KOPT-K1 (cell line): ENCODE measurements around the gene NECAB3.
A peak's percentile ranks its signal among the peaks of the same experiment; 100 is the strongest.

Experiments used
- H3K27ac ChIP-seq: fragments of 200-600 bp; sonication (generic); 2 replicates; pipeline ENCODE4 v1.5.1; 2016; ENCODE audit warnings: antibody characterized with exemption, mild to moderate bottlenecking, low read depth, low read length; ENCODE audit not compliant: poor library complexity, severe bottlenecking
- H3K36me3 ChIP-seq: fragments of 200-600 bp; sonication (generic); 2 replicates; pipeline ENCODE4 v1.5.1; 2017; ENCODE audit warnings: antibody characterized with exemption, mild to moderate bottlenecking, low read length, moderate library complexity; ENCODE audit not compliant: insufficient read depth
- H3K9me3 ChIP-seq: fragments of 200-600 bp; sonication (generic); 2 replicates; pipeline ENCODE4 v1.5.1; 2017; ENCODE audit warnings: antibody characterized with exemption, low read length, mild to moderate bottlenecking; ENCODE audit not compliant: insufficient read depth, poor library complexity, severe bottlenecking

NECAB3 gene

DNA sequence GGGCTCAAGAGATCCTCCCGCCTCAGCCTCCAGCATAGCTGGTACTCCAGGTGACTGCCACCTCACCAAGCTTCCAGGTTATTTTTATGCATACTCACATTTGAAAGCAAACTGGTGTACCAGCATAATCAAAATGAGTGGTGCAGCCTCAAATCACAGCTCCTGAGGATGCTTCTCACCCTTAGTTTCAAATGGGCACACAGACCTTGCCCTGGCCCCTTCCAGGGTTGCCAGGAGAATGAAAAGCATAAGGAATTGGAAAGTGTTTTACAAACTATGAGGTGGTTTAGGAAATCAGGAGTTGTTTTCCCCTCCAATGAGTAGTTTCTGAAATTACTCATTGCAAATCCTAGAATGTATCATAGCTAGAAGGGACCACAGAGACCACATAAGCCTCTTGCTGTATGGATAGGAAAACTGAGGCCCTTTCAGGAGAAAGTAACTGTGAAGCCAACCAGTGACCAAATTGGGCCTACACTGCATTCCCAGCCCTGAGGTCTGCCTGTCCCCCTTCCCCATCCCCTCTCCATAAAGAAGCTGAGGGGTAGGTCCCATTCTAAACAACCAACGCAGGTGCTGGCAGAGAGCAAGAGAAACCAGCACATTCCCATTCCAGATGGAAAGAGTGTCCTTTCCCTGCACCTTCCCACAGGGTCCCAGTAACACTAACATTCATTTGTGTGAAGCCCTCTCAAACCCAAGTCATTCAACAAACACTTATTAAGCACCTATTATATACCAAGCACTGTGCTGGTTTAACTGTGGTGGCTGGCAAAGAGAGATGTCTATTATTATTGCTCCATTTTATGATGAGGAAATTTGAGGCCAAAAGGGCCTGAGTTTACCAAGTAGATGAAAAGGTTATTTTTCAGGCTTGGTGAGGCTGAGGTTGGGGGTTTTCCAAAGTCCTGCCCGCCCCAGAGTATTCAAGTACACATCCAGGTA, 14.0 kb upstream of the NECAB3 start:
- Histone ChIP-seq H3K27ac (no peak overlapping the region), H3K9me3 (no peaks in the 10 kb centered on the region)

DNA sequence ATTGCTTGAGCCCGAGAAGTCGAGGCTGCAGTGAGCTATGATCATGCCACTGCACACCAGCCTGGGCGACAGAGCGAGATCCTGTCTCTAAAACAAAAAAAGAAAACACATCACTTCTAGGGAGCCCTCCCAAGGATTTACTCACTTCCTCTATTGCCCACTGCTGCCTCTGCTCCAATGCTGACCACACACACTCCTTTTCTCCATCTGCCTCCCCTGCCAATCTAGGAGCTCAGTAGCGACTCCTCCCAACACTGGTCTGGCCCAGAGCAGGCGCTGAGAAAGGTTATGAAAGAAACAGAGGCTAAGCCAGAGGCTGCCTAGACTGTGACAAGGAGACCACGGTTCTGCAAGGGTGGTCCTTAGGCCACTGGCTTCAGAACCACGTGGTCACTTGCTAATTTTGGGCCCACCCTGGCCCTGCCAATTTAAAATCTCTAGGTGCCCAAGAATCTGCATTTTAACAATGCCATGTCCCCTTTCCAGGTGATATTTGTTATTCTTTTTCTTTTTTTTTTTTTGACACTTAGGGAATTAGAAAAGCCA, 13.2 kb upstream of the NECAB3 start:
- no peak overlapping the region for H3K27ac ChIP-seq
- H3K36me3 ChIP-seq: peaks cover 20% of the 10 kb centered on the region

More for the DNA sequence above, 14.0 kb upstream of the NECAB3 start:
- peaks cover 11% of the 10 kb centered on the region for H3K36me3 ChIP-seq

DNA sequence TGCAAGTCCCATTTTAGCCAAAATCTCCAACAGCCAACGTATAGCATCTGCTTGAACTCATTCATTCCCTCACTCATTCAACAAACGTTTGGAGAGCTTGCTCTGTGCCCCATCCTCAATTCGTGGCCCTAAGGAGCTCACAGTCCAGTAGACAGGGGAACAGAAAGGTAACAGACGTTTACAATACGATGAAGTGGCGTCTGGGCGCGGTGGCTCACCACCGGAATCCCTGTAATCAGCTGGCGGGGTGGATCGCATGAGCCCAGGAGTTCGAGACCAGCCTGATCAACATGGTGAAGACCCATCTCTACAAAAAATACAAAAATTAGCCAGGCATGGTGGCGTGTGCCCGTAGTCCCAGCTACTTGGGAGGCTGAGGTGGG, 12.7 kb upstream of the NECAB3 start:
- peaks cover 24% of the 10 kb centered on the region for H3K36me3 ChIP-seq
- H3K27ac ChIP-seq: peak overlapping the region; percentile 53
- no peaks in the 10 kb centered on the region for H3K9me3 ChIP-seq

More for the DNA sequence above, 13.2 kb upstream of the NECAB3 start:
- no peaks in the 10 kb centered on the region for H3K9me3 ChIP-seq

DNA sequence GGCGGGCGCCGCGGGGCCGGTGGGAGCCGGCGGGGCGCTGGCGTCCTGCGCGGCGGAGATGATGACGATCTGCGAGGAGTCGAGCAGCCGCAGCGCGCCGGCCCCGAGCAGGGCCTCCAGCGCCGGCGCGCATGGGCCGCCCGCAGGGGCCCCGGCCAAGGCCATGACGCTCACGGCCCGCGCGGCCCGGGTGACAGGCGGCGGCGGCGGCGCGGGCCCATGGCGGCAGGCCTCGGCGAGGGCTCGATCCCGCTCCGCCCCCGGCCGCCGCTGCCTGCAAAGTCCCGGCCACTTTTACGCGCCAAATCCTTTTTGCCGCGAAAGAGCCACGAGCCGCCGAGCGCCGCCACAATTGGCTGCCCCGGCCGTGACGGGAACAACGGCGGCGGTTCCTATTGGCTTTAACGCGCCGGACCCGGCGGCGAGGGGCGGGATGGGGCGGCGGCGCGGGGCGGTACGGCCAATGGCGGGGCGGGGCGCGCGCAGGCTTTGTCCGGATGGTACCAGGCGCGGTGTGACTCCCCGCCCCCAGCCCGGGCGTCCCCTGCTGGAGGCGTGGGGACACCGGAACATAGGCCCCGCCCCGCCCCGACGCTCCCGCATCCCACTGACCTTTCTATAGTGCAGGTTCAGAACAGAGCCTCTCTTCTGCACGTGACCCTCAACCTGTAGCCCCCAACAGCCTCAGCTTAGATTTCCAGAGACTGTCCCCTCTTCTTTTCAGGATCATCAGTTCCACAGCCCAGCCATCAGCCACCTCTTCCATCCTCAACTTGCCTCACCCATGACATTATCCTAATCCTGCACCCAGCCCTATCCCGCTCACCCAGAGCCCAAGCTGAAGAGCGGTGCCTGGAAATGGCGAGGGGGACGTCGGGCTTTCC, 12.1 kb upstream of the NECAB3 start, which contains the start of gene E2F1:
TSS of gene E2F1 (minus strand) at position 286 of the 884 bp plus-strand sequence. CDS start at position 165, 121 bp downstream.
- no peaks in the 10 kb centered on the region for H3K9me3 ChIP-seq
- H3K27ac ChIP-seq: peak within 1 kb of the TSS; percentile 88
- H3K36me3 ChIP-seq: peaks cover 31% of the 10 kb centered on the region

DNA sequence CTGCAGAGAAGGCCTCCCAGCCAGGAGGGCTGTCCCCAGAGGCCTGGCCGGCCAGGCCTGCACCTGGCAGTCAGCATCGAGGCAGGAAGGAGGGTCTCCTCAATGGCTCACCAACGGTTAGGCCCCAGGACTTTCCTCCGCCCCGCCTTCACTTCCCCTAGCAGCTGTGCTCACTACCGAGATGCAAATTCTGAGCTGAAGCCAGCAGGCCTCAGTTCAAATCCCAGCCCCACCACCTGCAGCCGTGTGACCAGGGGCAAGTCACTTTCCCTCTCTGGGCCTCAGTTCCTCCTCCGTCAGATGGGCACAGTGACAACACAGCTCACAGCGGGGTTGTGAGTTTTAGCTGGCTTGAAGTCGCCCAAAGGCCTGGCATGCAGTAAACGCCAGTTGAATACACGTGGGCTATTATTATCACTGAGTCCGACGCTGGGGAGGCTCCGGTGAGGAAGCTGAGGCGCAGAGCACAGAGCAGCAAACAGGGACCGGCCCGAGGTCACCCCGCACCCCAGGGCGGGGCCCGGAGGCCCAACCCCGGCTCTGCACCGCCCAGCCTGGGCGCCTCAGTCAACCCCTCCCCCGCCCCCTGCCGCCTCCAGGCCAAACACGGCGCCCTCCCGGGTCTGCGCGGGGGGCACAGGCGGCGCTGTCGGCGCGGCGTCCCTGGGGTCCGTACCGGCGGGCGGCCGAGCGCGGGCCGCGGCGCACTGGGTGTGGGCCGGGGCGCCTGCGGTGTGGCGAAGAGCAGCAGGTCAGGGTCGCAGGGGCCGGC, 11.3 kb upstream of the NECAB3 start:
- H3K36me3 ChIP-seq: peaks cover 39% of the 10 kb centered on the region
- H3K9me3 ChIP-seq: no peaks in the 10 kb centered on the region
- peak overlapping the region; percentile 88 for H3K27ac ChIP-seq

DNA sequence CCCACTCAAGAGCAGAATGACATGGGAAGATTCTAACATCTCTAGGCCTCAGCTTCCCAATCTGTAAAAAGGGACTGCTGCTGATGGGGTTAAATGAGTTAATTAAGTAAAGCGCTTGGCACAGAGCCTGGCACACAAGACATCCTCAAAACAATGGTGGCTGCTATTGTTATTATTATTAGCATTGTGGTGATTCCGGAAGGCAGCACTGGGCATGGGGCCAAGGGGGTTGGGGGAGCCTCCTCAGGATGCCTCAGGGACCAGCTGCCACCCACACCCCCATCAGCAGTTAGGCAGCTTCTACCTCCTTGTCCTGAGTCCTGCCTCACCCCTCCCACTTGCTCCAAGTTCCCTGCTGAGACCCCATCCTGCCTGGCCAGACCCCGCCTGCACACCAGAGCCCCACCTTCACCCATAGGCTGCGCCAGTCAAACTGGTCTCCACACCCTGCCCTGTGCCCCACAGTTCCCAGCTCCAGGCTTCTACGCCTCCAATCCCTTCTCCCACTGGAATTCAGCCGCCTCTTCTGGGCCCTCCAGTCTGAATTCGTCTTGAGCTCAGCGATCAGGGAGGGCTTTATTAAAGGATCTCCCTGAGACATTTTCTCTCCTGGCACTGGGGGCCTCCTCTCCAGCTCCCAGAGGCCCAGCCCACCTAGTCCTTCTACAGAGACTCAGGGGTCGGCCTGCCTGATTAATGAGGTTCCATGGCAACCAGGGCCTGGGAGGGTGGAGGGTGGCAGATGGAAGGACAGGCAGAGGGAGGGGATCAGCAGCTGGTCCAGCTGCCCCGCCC, 10.5 kb upstream of the NECAB3 start:
- peaks cover 47% of the 10 kb centered on the region for H3K36me3 ChIP-seq
- H3K9me3 ChIP-seq: no peaks in the 10 kb centered on the region
- H3K27ac ChIP-seq: peak overlapping the region; percentile 88

DNA sequence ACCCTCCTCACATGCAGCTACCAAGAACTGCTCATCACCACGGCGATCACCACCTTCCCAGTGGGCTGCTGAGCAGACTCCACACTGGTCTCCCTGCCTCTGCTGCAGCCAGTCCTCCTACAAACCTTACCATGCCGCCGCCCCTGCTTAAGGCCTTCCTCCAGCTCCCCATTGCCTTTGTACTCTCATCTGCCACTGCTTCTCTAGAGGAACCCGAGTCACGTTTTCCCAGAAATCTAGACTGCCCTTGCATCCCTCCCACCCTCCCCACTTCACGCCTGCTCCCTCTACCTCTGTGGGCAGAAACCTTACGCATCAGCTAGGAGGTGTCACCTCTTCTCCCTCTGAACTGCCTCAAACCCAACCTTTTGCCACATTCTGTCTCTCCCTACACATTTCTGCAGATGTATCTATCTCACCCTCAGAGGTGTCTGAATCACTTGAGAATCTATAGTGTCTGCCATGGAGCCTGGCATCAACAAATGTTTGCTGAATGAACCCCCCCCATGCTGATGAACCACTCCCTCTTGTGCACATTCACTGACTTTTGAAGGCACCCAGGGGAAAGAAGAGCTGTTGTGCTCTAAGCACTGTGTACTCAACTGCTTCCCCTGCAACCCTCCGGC, 7.6 kb upstream of the NECAB3 start:
- H3K27ac ChIP-seq: peak overlapping the region; percentile 20
- H3K36me3 ChIP-seq: peaks cover 76% of the 10 kb centered on the region
- H3K9me3 ChIP-seq: no peaks in the 10 kb centered on the region

DNA sequence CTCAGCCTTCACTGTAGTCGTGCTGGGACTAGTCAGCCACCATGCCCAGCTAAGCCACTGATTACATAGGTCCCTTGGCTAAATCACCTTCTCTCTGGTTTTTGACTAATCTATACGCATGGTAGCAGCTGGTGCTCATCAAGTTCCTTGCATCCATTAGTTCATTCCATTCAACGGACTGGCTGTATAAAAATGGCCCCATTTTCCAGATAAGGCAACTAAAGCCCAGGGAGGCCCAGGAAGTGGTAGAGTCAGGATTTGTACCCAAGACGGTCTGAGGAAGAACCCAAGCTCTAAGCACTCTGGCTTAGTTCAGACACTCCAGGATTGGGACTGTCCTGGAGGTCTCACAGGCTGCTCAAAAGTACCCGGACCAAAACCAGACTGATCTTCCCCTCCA, 7.1 kb upstream of the NECAB3 start:
- peaks cover 81% of the 10 kb centered on the region for H3K36me3 ChIP-seq
- no peaks in the 10 kb centered on the region for H3K9me3 ChIP-seq
- peak overlapping the region; percentile 20 for H3K27ac ChIP-seq

DNA sequence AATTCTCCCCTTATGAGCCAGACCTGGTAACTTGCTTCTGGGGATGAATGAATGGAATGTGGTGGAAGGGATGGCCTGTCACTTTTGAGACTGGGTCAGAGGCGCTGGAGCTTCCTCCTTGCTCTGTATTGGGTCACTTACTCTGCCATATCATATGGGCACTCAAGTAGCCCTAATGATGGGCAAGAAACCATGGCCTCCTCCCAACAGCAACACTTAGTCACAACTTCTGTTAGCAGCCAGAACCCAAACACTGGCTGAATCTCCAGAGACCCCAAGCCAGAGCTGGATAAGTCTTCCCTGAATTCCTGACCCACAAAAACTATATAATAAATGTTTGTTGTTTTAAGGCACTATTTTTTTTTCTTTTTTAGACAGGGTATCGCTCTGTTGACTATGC, 6.5 kb upstream of the NECAB3 start:
- peaks cover 87% of the 10 kb centered on the region for H3K36me3 ChIP-seq
- no peaks in the 10 kb centered on the region for H3K9me3 ChIP-seq
- H3K27ac ChIP-seq: peak overlapping the region; percentile 20

DNA sequence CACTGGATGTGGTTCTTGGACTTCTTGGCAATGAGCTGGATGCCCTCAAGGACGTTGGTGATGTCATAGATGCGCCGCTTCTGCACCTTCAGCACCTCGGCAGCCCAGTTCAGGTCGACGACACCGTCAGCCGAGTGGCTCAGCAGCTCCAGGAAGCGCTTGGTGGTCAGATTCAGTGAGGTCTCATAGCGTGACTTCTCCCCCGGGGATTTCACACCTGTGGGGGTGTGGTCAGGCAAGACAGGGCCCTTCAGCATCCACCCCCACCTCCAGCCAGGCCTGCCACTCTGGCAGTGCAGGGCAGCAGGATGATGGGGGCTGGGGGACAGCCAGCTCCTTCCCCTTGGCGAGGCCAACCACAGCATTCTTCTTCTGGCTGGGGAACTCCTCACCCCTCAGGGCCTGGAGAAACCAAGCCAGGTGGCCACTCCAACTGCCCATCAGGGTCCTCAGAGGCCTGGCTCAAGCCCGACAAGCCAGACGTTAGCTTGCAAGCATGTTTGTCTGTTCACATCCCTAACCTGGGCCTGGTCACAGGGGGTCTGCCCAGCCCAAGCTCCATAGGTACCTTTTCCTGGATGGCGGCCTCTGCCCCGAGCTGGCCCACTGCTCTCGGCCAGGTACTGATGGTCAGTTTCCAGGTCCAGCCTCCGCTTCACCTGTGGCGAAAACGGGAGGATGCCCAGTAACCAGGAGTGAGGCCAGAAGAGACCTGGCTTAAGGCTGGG, 5.7 kb upstream of the NECAB3 start:
- H3K9me3 ChIP-seq: no peaks in the 10 kb centered on the region
- H3K27ac ChIP-seq: peak overlapping the region; percentile 23
- peaks cover 95% of the 10 kb centered on the region for H3K36me3 ChIP-seq

DNA sequence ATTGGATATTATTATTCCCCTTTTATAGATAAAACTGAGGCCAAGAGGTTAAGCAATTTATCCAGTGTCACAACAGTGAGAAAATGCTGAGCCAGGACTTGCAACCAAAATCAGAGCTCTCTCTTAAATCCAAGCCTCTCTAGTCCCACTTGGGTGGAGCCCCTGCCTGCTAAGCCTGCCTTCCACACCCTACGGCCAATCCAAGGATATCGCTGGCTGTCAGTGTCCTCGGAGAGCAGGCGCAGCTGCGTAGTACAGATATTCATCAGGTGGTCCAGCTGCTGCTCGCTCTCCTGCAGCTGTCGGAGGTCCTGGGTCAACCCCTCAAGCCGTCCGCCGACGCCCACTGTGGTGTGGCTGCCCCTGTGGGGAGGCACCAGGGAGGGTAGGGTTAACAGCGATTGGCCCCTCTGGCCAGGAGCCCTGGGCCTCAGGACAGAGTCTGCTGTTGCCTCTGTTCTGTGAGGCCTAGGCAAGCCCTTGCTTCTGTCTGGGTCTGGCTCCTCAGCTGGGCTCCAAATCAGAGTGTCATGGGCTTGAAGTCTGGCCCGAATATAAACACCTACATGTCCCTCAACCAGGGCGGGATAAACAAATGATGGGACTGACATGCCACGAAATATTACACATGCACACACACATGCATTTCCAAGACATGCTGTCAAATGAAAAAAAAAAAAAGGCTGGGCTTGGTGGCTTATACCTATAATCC, 3.9 kb upstream of the NECAB3 start:
- Histone ChIP-seq H3K9me3 (no peaks in the 10 kb centered on the region), H3K27ac (peak overlapping the region; percentile 23), H3K36me3 (peaks cover 96% of the 10 kb centered on the region)
